Caco-2 (cell line): ENCODE data around the gene NBAS. TPM values are rescaled to one million over a fixed set of nuclear protein-coding genes. Genes with fewer than 3 reads are reported as not detected.
A peak's percentile ranks its signal among the peaks of the same experiment; 100 is the strongest.

ENCODE experiments used
- BruUV-seq: library from RNA; stranded (reverse); fragments of 400-500 nt; replicated peaks from 2 replicates; lab custom pipeline; 2021; lab: Mats Ljungman, UMichigan
- CTCF ChIA-PET: fragments of 300-600 bp; sonication (Branson Sonifier 250); formaldehyde crosslinking; loops from one replicate; lab custom pipeline; 2022; ENCODE audit warnings: antibody characterized with exemption; lab: Charles Lee
- POLR2A ChIA-PET: fragments of 300-600 bp; sonication (Branson Sonifier 250); formaldehyde crosslinking; loops from one replicate; lab custom pipeline; 2022; ENCODE audit warnings: antibody characterized with exemption; lab: Charles Lee
- DNase-seq, 2 experiments: peaks; one replicate each; pipeline versions ENCODE4 v3.0.0 to v3.0.0-alpha.2; 2020 to 2022
- H3K27me3 ChIP-seq: replicated peaks from 2 replicates; pipeline ENCODE4 v1.6.0; 2011; ENCODE audit warnings: low read length; ENCODE audit not compliant: control insufficient read depth, insufficient read depth
- H3K36me3 ChIP-seq: 2 replicates; pipeline ENCODE4 v1.5.1; 2011; ENCODE audit warnings: low read length; ENCODE audit not compliant: control insufficient read depth, insufficient read depth
- H3K4me1 ChIP-seq: fragments of 250-450 bp; sonication (Bioruptor Pico); 2 replicates; pipeline ENCODE4 v1.5.1; 2020; ENCODE audit warnings: mild to moderate bottlenecking
- H3K4me3 ChIP-seq: 2 replicates; pipeline ENCODE4 v1.5.1; 2011; ENCODE audit warnings: low read depth, mild to moderate bottlenecking, control low read depth, low read length
- H3K9me3 ChIP-seq: fragments of 250-450 bp; sonication (Bioruptor Pico); 2 replicates; pipeline ENCODE4 v1.5.1; 2020; ENCODE audit warnings: mild to moderate bottlenecking, moderate library complexity
- H3K27ac Mint-ChIP-seq: one replicate; pipeline ENCODE4 v1.8.0; 2022; ENCODE audit warnings: mixed read lengths; ENCODE audit not compliant: unreplicated experiment
- H3K27me3 Mint-ChIP-seq: one replicate; pipeline ENCODE4 v1.8.0; 2022; ENCODE audit warnings: mixed read lengths; ENCODE audit not compliant: insufficient read depth, unreplicated experiment
- H3K36me3 Mint-ChIP-seq: one replicate; pipeline ENCODE4 v1.8.0; 2022; ENCODE audit warnings: mild to moderate bottlenecking, mixed read lengths; ENCODE audit not compliant: insufficient read depth, unreplicated experiment
- H3K4me1 Mint-ChIP-seq: one replicate; pipeline ENCODE4 v1.8.0; 2022; ENCODE audit warnings: low read depth, mixed read lengths; ENCODE audit not compliant: unreplicated experiment
- H3K4me3 Mint-ChIP-seq: one replicate; pipeline ENCODE4 v1.8.0; 2022; ENCODE audit warnings: mild to moderate bottlenecking, moderate library complexity, mixed read lengths; ENCODE audit not compliant: unreplicated experiment
- H3K9me3 Mint-ChIP-seq: one replicate; pipeline ENCODE4 v1.8.0; 2022; ENCODE audit warnings: mixed read lengths; ENCODE audit not compliant: unreplicated experiment
- CTCF ChIP-seq, 2 experiments: fragments of 200-600 bp in 1 of 2; IDR thresholded peaks; 1 replicate in 1 of 2; 2 replicates in 1 of 2; pipeline versions ENCODE4 v1.5.1 to v1.8.0; 2011 to 2022; ENCODE audit warnings: antibody characterized with exemption in 1 of 2, control low read depth in 1 of 2, inconsistent platforms in 1 of 2, low read depth in 1 of 2, low read length in 1 of 2, mild to moderate bottlenecking in 1 of 2, moderate library complexity in 1 of 2; ENCODE audit not compliant: insufficient read depth in 1 of 2, severe bottlenecking in 1 of 2, unreplicated experiment in 1 of 2
- intact Hi-C: fragments of 100-400 bp; cut with micrococcal nuclease; formaldehyde crosslinking; loops from one replicate; pipeline ENCODE4 v1.10.0; 2022; ENCODE audit not compliant: unreplicated experiment
- total RNA-seq: library from RNA; stranded (reverse); gene quantifications from 2 replicates; pipeline ENCODE4 v1.2.3, GENCODE V29; 2022

The NBAS gene
- total RNA-seq, 1 experiment from 2014 or later = 31.1 TPM

DNA sequence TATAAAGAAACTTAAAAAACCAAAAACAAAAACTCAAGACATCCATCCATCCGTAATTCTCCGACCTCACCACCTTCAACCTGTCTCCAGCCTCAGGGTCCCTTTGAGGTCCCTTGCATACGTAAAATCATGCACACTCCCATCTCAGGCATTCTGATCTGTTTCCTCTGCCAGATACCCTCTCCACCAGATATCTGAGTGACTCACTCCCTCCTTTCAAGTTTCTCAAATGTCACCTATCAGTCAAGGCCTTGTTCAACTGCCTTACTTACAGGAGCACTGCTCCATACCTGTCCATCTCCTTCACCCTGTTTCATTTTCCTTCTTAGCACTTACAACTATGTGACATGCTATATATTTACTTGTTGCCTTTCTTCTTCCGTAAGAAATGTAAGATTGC is 369.3 kb downstream of the NBAS start:
- no TSS peak for BruUV-seq
- ChIA-PET POLR2A (no interaction called here), CTCF (no interaction called here)
- Histone ChIP-seq H3K9me3 (no peaks in the 10 kb centered on the region), H3K36me3 (no peaks in the 10 kb centered on the region), H3K4me1 (no peaks in the 10 kb centered on the region), H3K27me3 (no peaks in the 10 kb centered on the region), H3K4me3 (no peak overlapping the region)
- no peaks in the 10 kb centered on the region for H3K27me3 Mint-ChIP-seq
- H3K4me1 Mint-ChIP-seq = peaks cover 7% of the 10 kb centered on the region
- intact Hi-C loops = no loop called here
- no peak for DNase-seq
- peaks cover 6% of the 10 kb centered on the region for H3K36me3 Mint-ChIP-seq
- H3K9me3 Mint-ChIP-seq = no peaks in the 10 kb centered on the region
- H3K4me3 Mint-ChIP-seq = no peak overlapping the region
- no peak overlapping the region for H3K27ac Mint-ChIP-seq
- TF ChIP-seq CTCF (IDR thresholded peaks at IDR 0.05; ENCODE audit: insufficient read depth in 1 of 2, low read depth in 1 of 2, low read length in 1 of 2, severe bottlenecking in 1 of 2, unreplicated experiment in 1 of 2) = no peak

- Mint-ChIP-seq H3K27ac (no peak overlapping the region), H3K36me3 (peaks cover 6% of the 10 kb centered on the region), H3K4me3 (no peak overlapping the region), H3K27me3 (no peaks in the 10 kb centered on the region), H3K4me1 (peaks cover 7% of the 10 kb centered on the region), H3K9me3 (no peaks in the 10 kb centered on the region)
- BruUV-seq = no TSS peak
- ChIA-PET CTCF (no interaction called here), POLR2A (no interaction called here)
- Histone ChIP-seq H3K4me3 (no peak overlapping the region), H3K4me1 (no peaks in the 10 kb centered on the region), H3K9me3 (no peaks in the 10 kb centered on the region), H3K27me3 (no peaks in the 10 kb centered on the region), H3K36me3 (no peaks in the 10 kb centered on the region)
- peak in 1 of 2 experiments; percentile 38 for TF ChIP-seq CTCF (IDR thresholded peaks at IDR 0.05; ENCODE audit: insufficient read depth in 1 of 2, low read depth in 1 of 2, low read length in 1 of 2, severe bottlenecking in 1 of 2, unreplicated experiment in 1 of 2)
- intact Hi-C loops = no loop called here
- DNase-seq = no peak
Measured at GRCh38 chr2:15189216-15189615, 371.9 kb downstream of the NBAS start.

GRCh38 chr2:15187702-15188101 is 373.4 kb downstream of the NBAS start:
- no peaks in the 10 kb centered on the region for H3K27me3 ChIP-seq
- no peak for DNase-seq
- H3K9me3 ChIP-seq = no peaks in the 10 kb centered on the region
- no peaks in the 10 kb centered on the region for H3K36me3 ChIP-seq
- H3K27ac Mint-ChIP-seq = no peak overlapping the region
- H3K9me3 Mint-ChIP-seq = no peaks in the 10 kb centered on the region
- no peak overlapping the region for H3K4me3 Mint-ChIP-seq
- POLR2A ChIA-PET = no interaction called here
- H3K4me1 Mint-ChIP-seq = peaks cover 7% of the 10 kb centered on the region
- no TSS peak for BruUV-seq
- H3K4me3 ChIP-seq = no peak overlapping the region
- CTCF ChIA-PET = no interaction called here
- no peak for TF ChIP-seq CTCF (IDR thresholded peaks at IDR 0.05; ENCODE audit: insufficient read depth in 1 of 2, low read depth in 1 of 2, low read length in 1 of 2, severe bottlenecking in 1 of 2, unreplicated experiment in 1 of 2)
- no peaks in the 10 kb centered on the region for H3K27me3 Mint-ChIP-seq
- H3K36me3 Mint-ChIP-seq = peaks cover 6% of the 10 kb centered on the region
- no peaks in the 10 kb centered on the region for H3K4me1 ChIP-seq
- intact Hi-C loops = no loop called here
